ENCODE data around the gene SERTAD2.

- TF ChIP-seq CTCF (IDR thresholded peaks at IDR 0.05) (no peak), EZH2 (IDR thresholded peaks at IDR 0.05) (no peak), EZH2phosphoT487 (IDR thresholded peaks at IDR 0.05) (no peak)
Observed at GRCh38 chr2:64594226-64594989, 59.3 kb downstream of the SERTAD2 start.

Measured in neural progenitor cell (in vitro differentiated cells).